Astrocyte of the spinal cord (primary cell): Measurements from ENCODE around the gene MYMX.
"Not testable (repeated sequence)": the region's sequence is repeated elsewhere in the genome, so short reads cannot be mapped to it uniquely, and the experiment has no call there.

Experiments used
- DNase-seq: peaks from one replicate; pipeline ENCODE4 v3.0.0; 2011; ENCODE audit warnings: low read depth, low spot score
- H3K4me3 ChIP-seq: 2 replicates; pipeline ENCODE4 v1.5.1; 2011; ENCODE audit warnings: low read depth, mild to moderate bottlenecking, low read length, moderate library complexity
- in situ Hi-C: cut with HindIII; loops from 2 replicates; pipeline ENCODE4 v1.10.0; 2017; ENCODE audit warnings: low sequenced_read_pairs
- TF ChIP-seq, protein P1 (sequence below): IDR thresholded peaks from 2 replicates; pipeline ENCODE4 v1.5.1; 2012; ENCODE audit warnings: low read depth, mild to moderate bottlenecking, low read length, inconsistent platforms

MYMX gene

DNA sequence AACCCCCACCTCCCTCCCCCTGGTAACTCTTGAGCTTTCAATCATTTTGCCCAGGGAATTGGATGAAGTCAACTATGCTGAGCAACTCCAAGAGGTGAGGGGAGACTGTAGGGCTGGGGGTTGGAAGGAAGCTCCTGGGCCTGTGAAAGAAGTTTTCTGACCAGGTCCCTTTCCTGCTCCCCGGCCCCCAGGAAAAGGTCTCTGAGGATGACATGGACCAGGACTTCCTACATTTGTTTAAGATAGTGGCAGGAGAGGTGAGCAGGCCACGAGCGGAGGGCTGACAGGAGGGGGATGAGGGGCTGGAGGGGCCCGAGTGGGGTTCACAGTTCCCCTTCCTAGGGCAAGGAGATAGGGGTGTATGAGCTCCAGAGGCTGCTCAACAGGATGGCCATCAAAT lies 36.3 kb upstream of the MYMX start:
- in situ Hi-C loops: no loop called here
- no peak overlapping the region for H3K4me3 ChIP-seq
- TF ChIP-seq, protein P1, sequence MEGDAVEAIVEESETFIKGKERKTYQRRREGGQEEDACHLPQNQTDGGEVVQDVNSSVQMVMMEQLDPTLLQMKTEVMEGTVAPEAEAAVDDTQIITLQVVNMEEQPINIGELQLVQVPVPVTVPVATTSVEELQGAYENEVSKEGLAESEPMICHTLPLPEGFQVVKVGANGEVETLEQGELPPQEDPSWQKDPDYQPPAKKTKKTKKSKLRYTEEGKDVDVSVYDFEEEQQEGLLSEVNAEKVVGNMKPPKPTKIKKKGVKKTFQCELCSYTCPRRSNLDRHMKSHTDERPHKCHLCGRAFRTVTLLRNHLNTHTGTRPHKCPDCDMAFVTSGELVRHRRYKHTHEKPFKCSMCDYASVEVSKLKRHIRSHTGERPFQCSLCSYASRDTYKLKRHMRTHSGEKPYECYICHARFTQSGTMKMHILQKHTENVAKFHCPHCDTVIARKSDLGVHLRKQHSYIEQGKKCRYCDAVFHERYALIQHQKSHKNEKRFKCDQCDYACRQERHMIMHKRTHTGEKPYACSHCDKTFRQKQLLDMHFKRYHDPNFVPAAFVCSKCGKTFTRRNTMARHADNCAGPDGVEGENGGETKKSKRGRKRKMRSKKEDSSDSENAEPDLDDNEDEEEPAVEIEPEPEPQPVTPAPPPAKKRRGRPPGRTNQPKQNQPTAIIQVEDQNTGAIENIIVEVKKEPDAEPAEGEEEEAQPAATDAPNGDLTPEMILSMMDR: no peak
- no peak for DNase-seq

DNA sequence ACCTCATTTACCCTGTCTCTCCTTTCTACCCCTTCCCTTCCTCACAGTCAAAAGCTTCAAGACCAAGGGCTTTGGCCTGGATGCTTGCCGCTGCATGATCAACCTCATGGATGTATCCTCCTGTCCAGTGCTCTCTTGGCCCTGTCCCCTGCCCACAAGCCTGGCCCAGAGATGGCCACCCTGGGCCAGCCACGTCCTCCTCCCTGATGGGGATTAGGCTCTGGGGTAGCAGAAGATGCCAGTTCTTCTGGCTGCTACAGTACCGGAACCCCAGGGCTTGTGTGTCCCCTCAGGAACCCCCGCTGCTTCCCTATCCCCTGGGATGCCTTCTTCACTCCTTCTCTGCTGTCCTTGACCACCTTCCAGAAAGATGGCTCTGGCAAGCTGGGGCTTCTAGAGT lies 35.8 kb upstream of the MYMX start:
- TF ChIP-seq, protein P1: no peak
- in situ Hi-C loops: no loop called here
- H3K4me3 ChIP-seq: no peak overlapping the region
- DNase-seq: no peak

DNA sequence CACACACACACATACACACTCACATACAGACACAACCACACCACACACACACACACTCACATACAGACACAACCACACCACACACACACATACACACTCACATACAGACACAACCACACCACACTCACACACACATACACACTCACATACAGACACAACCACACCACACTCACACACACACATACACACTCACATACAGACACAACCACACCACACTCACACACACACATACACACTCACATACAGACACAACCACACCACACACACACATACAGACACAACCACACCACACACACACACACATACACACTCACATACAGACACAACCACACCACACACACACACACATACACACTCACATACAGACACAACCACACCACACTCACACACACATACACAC lies 34.9 kb upstream of the MYMX start:
- in situ Hi-C loops, H3K4me3 ChIP-seq, DNase-seq: not testable (repeated sequence)

DNA sequence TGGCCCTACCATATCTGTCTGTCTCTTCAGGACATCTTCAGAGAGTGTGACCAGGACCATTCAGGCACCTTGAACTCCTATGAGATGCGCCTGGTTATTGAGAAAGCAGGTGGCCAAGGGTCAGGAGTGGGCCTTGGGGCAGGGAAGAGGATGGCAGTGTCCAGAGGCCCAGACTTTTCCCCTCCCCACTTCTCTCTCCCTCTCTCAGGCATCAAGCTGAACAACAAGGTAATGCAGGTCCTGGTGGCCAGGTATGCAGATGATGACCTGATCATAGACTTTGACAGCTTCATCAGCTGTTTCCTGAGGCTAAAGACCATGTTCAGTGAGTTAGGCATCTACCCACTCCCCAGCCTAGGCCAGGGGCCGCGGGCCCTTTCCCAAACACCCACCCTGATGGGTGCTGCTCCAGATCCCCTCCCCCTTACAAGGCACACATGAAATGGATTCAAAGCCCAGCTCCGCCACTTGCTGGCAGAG lies 33.8 kb upstream of the MYMX start:
- H3K4me3 ChIP-seq: no peak overlapping the region
- TF ChIP-seq, protein P1: no peak
- DNase-seq: no peak
- in situ Hi-C loops: no loop called here

DNA sequence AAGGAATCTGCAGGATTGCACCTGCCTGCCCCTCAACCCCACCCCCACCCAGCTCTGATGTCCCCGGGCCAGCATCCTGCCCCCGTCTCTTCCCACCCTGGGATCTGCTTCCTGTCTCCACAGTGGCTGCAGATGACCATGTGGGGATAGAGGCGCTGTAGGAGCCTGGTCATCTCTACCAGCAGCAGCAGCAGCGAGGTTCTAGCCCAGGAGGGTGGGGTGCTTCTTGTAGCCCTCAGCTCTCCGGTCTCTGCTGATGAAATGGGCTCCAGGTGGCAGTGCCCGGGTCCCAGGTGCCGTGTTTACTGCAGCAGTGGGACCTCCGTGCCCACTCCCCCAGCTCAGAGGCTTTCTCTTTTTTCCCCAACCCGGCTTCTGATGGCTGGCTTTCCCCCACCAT lies 32.9 kb upstream of the MYMX start:
- no peak for DNase-seq
- TF ChIP-seq, protein P1: no peak
- in situ Hi-C loops: no loop called here
- no peak overlapping the region for H3K4me3 ChIP-seq

DNA sequence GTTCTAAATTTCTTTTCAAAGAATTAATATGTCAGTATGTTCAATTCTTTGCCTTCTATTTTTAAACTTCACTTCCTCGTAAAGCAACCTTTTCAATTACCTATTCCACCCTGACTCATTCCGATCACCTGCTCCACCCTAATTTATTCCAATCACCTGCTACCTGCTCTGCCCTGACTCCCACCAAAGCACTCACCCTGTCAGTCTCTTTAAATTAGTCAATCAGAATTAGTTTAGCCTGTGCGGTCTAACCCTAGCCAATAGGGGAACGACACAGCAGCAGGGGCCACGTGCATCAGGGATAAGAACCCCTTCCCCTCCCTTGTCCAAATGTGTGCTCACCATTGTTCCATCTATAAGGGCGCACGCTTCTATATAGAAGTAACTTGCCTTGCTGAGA lies 31.4 kb upstream of the MYMX start:
- H3K4me3 ChIP-seq, DNase-seq, in situ Hi-C loops: not testable (repeated sequence)

DNA sequence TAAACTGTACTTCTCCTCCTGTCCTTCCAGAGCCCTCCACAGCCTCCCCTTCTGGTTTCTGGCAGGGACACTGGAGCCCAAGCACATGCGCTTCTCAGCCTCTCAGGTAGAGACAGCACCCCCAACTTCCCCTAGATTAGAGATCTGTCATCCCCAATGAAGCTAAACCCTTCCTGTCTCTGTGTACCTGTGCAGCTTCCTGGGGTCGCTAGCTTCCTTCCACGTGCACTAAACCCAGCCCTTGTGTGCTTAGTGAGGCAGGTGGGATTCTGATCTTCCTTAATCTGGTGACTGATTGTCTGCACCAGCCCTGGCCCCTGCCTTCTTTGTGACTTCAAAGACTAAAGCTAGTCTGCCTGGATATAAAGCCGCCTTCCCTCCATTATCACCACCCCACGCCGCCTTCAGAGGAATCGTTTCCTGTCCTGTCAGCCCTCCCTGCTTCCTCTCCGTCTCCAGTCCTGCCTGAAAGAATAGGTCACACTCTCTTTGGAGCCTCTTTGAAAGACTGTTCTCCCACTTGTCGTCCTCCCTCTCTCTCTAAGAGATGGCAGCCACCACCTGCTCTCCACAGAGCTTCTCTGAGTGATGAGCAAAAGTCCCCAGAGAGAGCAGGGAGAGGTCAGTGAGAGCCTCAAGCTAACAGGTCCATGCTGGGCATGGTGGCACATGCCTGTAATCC lies 30.6 kb upstream of the MYMX start:
- in situ Hi-C loops: no loop called here
- DNase-seq: no peak
- H3K4me3 ChIP-seq: no peak overlapping the region
- TF ChIP-seq, protein P1: no peak

DNA sequence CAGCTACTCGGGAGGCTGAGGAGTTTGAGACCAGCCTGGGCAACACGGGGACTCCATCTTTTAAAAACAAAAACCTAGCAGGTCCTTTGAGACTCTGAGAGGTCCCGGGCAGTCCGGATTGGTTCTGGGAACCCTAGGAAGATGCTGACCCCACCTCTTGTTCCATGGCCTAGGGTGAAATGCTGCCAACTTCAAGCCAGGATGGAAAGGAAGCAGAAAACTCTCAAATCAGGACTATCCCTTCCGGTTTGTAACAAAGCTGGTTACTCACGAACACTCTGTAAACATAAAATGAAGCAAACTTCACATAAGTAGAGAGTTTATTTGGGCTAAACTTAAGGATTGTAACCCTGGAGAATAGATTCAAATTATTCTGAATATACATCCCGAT lies 30.1 kb upstream of the MYMX start:
- no peak for DNase-seq
- no peak overlapping the region for H3K4me3 ChIP-seq
- in situ Hi-C loops: no loop called here
- TF ChIP-seq, protein P1: no peak
